Daoy (cell line): ENCODE results near the gene TNIP2. TPM values are rescaled to one million over a fixed set of nuclear protein-coding genes. Genes with fewer than 3 reads are reported as not detected.

Source experiments
- total RNA-seq: library from RNA; depleted of rRNA; stranded (reverse); fragments of >200 nt; shearing (Covaris generic); gene quantifications from 2 replicates; pipeline ENCODE4 v1.2.3, GENCODE V29; 2014; rRNA removed

Gene TNIP2
- total RNA-seq, 1 experiment from 2014 or later, result 57.6 TPM

Other genes starting within 250 kb of the TNIP2 start
- gene FAM193A, start 219.7 kb downstream of the TNIP2 start, total RNA-seq, result 11.1 and 19.1 TPM in 2 replicates
- 14.0 and 16.9 TPM in 2 replicates for gene SH3BP2, start 36.7 kb upstream of the TNIP2 start, total RNA-seq
- 101 and 111 TPM in 2 replicates for gene ADD1, start 87.5 kb upstream of the TNIP2 start, total RNA-seq
- gene NOP14, start 207.1 kb upstream of the TNIP2 start, total RNA-seq, result 21.5 and 25.4 TPM in 2 replicates
- gene GRK4, start 207.2 kb upstream of the TNIP2 start, total RNA-seq, result 2.9 and 5.9 TPM in 2 replicates